Effector CD8-positive, alpha-beta T cell (primary cell): Measurements from ENCODE around the gene ATXN10.

Experiments
- DNase-seq: peaks from one replicate; lab custom pipeline; 2025; lab: John Stamatoyannopoulos, UW

Gene ATXN10

DNA sequence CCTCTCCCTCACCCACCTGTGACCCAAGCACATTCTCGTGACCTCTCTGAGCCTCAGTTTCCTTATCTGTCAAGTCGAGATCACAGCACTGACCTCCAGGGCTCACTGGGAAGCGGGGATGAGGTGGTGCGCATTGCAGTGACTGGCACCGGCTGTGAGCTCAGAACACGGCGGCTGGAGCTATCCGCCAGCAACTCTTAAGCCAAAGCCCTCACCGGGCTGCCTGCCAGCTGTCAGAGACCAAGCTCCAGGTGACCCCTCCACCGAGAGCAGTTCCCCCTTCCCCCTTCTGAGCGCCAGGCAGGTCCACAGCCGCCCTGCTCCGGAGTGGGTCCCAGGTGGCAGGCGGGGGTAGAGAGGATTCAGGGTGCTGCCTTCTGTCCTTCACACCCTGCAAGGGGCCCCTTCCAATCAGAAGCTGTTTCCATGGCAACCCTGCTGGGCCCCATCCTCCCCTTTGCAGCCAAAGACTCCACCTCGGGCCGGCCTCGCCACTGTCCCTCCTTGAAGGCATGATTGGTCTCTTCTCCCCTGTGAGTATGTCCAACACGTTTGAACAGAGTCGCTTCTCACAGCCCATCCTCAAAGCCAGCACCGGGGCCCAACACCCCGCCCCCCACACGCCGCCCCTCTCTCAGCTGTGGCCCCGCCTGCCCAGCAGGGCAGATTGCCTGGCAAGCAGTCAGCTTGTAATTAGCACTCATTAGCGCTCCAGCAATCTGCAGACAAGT, 206.6 kb downstream of the ATXN10 start:
- DNase-seq: no peak

GRCh38 chr22:45878901-45879551, 207.4 kb downstream of the ATXN10 start:
- no peak for DNase-seq

- DNase-seq: no peak
Observed at GRCh38 chr22:45879552-45879949, 207.9 kb downstream of the ATXN10 start.

- DNase-seq: no peak
Observed at GRCh38 chr22:45880091-45880715, 208.6 kb downstream of the ATXN10 start.

- DNase-seq: no peak
Observed at GRCh38 chr22:45880716-45881523, 209.3 kb downstream of the ATXN10 start.

DNA sequence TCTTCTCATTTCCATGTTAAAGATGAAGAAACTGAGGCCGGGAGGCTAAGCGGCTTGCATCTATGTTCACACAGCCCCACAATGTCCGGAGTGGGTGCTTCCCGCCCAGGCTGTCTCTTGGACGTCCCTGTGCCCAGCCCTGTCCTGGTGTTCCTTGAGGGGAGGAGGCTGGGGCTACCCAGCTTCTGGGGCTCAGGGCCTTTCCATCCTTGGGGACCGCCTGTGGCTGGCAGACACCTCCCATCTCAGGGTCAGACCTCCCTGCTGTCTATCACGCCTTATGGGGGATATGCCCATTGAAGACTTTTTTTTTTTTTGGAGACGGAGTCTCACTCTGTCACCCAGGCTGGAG, 209.9 kb downstream of the ATXN10 start:
- DNase-seq: no peak

DNA sequence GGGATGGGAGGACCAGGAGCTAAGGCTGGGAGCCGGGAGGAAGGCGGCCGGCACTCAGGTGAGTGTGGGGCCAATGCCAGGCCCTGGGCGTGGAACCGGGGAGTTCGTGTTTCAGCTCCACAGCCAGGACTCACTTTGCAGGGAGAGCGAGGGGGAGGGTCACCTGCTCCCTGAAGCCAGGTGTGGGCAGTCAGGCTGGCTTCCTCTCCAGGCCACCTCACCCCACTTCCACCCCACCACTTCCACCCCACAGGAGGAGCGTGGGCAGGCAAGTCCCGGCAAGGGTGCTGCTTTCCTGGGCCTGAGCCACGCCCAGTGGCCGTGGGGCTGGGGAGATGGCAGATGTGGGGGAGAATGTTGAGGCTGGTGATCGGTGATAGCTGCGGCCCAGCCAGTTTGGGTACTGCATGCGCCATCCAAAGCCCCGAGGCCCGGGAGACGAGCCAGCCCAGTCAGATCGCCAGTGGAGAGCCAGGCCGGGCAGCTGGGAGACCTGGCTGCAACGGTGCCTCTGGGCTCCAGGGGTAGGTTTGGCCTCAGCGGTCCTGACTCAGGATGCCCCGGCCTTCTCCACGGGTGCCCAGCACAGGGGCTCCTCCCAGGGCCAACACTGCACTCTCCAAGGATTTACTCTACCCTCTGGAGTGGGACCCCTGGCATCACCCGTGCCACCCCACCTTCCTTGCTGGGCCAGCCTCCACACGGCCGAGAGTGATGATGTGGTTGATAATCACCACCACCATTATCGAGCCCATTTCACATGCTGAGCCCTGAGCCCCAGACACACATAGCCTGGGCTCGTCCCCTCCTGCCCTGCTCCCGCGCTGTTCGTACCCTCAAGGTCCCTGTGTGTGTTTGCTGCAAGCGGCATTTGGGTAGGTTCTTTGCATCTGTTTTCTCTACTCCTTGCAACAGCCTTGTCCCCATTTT, 211.5 kb downstream of the ATXN10 start:
- no peak for DNase-seq

DNA sequence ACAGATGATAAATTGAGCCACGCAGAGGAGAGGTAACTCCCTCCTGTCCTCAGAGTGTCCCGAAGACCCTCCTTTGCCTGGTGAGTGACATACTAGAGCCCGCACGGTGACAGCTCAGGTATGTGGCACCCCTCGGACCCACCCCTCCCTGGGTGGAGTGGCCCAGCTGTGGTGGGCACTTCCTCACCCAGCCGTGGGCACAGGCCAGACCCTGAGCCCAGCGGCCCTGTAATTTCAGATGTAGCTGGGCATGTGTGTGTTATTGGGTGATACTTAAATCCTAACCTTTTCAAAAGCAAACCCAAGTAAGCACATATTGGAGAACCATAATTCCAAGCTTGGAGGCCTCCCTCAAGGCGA, 212.2 kb downstream of the ATXN10 start:
- DNase-seq: no peak

DNA sequence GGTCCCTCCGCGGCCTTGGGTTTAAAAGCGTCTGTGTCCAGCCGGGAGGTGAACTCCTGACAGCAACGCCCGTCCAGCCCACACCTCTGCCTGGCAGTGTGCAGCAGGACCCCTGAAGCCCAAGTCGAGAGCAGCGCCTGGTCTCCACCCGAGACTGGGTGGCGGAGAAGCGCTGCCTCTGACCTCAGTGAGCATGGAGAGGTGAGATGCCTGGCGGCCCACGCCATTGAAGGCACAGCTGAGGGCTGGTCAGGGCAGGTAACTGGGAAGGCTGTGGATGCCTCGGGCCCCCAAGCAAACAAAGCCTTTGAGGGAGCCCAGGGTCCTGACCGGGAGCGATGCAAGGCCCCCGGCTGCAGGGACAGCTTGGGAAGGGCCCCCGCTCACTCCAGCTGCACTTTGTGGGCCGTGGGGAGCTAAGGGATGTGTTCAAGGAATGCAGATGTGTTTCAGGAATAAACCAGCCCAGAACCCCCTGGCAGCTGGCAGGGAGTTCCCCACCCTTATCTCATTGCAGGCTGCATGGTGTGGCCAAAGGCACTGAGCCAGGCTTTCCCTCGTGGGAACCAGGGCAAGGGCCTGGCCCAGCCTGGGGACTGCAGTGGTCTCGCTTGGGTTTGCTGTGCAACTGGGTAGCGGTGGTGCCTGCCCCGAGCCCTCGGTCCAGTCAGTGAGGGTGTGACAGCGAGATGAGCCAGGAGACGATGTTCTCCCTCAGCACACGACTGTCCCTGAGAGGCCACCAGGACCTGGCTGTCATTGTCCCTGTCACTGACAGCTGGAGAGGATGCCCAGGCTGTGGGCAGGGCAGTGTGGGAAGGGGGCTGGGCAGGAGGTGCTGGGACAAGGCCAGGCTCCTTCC, 212.8 kb downstream of the ATXN10 start:
- no peak for DNase-seq

- no peak for DNase-seq
Observed at GRCh38 chr22:45885171-45885840, 213.7 kb downstream of the ATXN10 start.

DNA sequence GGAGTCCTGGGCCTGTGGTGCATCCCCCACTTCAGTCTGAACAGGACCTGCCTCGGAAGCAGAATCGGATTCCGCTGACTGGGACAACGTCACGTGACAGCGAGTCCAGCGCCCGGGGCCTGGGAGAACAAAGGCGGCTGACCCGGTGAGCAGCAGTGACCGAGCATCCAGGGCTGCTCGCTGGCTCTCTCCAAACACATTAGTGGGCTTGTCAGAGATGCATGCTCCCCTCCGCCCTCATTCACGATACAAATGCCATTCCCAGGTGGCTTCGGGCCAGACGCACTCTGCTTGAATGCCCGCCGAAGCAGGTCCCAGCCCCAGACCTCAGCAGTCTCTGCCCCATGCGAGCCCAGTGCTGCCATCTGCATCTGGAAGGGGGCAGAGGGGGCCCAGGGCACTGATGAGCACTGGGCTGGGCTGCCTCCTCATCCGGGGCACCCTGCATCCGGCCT, 214.3 kb downstream of the ATXN10 start:
- DNase-seq: no peak

GRCh38 chr22:45886540-45886939, 214.9 kb downstream of the ATXN10 start:
- DNase-seq: no peak

GRCh38 chr22:45887202-45888131, 215.8 kb downstream of the ATXN10 start:
- DNase-seq: no peak

DNA sequence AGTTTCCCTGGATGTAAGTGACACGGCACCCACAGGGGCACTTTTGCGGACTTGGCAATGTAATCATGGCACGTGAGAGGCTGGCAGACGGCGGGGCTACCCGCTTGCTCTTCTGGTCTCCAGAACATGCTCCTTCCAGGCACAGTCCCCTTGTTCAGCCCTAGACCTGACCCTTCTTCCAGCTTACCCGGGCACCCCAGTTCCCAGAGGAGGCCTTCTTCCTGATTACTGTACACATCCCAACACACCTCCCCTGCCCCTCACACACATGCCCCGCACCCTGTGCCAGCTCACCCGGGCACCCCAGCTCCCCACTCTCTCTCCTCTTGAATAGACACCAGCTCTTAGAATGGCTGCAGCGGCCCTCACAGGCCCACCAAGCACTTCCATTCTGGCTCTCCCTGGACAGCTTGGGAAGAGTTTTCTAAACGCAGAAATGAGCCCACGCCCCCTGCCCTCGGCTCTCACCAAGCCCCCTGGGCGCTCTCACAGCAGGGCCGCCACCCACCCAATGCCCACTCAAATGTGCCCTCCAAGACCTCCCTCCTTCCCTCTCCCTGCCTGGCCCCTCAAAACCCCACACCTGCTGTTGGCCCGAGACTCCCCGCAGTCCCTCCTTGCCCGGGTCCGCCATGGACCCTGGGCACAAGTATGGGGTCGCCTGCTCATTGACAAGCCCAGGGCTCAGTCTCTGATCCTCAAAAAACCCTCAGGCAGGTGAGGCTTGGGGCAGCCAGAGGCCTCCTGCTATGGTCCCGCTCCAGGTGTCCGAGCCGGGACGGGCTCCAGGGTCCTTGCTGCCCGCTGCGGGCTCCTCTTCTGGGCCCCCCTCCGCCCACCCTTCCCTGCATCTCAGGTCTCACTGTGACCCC, 216.8 kb downstream of the ATXN10 start:
- no peak for DNase-seq

DNA sequence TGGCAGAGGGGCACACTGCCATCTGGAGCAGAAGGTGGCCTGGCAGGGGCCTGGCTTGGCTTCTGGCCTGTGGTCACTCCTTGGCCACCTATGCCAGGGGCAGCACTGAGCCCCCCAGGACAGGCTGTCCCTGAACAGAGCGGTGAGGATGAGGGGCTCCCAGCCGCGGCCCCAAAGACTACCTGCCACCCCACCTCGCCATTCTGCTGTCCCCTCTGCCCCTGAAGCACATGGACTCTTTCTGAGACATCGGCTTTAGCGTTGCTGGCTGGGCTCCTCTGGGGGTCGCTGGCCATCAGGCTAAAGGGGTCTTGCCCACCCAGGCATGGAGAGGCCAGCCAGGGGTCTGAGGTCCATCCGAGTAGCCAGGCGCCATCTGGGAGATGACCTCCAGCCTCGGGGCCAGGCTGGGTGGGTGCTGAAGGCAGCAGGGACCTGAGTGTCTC, 217.5 kb downstream of the ATXN10 start:
- DNase-seq: no peak

DNA sequence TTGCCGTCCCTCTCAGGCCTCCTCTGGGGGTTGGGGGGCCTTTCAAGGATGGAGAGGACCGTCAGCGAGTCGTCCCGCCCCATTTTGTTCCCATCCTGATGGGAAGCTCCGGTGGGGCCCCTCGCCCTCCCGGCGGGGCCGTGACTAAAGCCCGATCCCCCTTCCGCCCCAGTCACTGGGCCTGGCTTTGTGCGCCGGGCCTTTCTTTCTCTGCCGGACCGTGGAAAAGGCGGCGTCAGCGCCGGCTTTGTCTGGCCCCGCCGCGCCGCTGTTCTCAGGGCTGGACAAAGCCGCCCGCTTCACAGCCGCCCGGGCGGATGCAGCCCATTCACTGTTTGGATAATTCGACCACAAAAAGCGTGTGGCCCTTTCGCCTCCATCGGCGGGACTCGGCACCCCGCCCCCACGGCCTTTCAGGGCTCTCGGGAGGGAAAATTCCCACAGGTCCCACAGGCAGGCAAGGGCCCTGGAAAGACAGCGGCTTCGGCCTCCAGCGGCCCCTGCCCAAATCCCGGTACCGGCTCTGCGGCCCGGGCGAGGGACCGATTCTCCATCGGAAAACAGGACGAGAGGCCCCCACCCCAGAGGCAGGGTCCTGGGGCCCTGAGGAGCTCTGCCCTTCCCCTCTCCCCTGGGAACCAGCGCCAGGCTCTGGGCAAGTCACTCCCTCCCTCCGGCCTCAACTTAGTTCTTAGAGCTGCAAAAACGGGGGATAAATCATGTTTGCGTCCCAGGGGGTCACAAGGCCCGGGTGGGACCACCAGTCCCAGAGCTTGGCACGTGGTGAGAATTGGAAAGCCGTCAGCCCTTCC, 218.1 kb downstream of the ATXN10 start:
- DNase-seq: no peak

- no peak for DNase-seq
Observed at GRCh38 chr22:45890351-45890635, 218.7 kb downstream of the ATXN10 start.
